ENCODE results near the gene BEST3. TPM values are rescaled to one million over a fixed set of nuclear protein-coding genes. Genes with fewer than 3 reads are reported as not detected.

Gene BEST3
- total and polyA plus RNA-seq, 2 donors (not counting 3 experiments of a cell fraction or from before 2014, with no cell fraction given) = 0.12 to 0.18 TPM

DNA sequence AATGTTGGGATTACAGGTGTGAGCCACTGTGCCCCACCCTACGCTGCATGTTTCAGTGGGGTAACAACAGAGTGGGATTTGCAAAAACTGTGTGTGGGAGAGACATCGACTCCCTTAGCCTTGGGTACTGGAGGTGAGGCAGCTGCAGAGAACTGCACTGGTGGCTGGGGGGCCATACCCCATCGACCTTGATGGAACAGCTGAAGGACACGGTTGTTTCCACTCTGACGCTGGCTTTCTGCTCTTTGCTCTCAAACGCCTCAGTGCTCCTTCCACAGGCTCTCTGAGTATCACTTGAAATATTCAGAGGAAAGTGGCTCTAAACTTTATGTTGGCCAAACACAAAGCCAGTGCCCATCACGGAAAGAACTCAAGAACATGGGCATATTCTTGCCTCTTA lies 57.6 kb downstream of the BEST3 start:
- Histone ChIP-seq H3K9me1 (replicated peaks; ENCODE audit: control insufficient read depth, extremely low read depth, insufficient read depth, low read length) (no peaks in the 10 kb centered on the region), H2AFZ (ENCODE audit: low read depth, low read length) (no peak overlapping the region), H3K9ac (replicated peaks; ENCODE audit: extremely low read depth, insufficient read depth, low read length) (no peak overlapping the region), H3K9me3 (replicated peaks; ENCODE audit: control insufficient read depth, insufficient read depth, low read length) (no peaks in the 10 kb centered on the region), H4K20me1 (replicated peaks; ENCODE audit: control insufficient read depth, extremely low read depth, insufficient read depth, low read length) (no peaks in the 10 kb centered on the region), H3K4me1 (ENCODE audit: control insufficient read depth, extremely low read depth, insufficient read depth, low read length) (no peaks in the 10 kb centered on the region), H3K4me3 (replicated peaks in 1 of 3; ENCODE audit: insufficient read depth in 1 of 3, low read depth in 1 of 3, low read length in 3 of 3) (no peak overlapping the region), H3K27ac (ENCODE audit: insufficient read depth, low read depth, low read length) (no peak overlapping the region), H3K36me3 (ENCODE audit: control insufficient read depth in 2 of 2, extremely low read depth in 1 of 2, insufficient read depth in 2 of 2, low read length in 2 of 2) (no peaks in the 10 kb centered on the region), H3K4me2 (ENCODE audit: insufficient read depth, low read length) (no peak overlapping the region), H3K79me2 (ENCODE audit: control insufficient read depth, insufficient read depth, low read length) (no peaks in the 10 kb centered on the region), H3K27me3 (ENCODE audit: control insufficient read depth in 2 of 2, insufficient read depth in 2 of 2, low read length in 2 of 2) (no peaks in the 10 kb centered on the region)
- DNase-seq (ENCODE audit: low read depth, low spot score) (no peak), FAIRE-seq (no peak)
- dilution Hi-C loops (cut with MboI; ENCODE audit: extremely low pct_ligation_motif_present, low sequenced_read_pairs) (no loop called here), intact Hi-C loops (cut with micrococcal nuclease) (no loop called here)
- ChIA-PET POLR2A (no interaction called here), CTCF (interaction anchor here (3.8 to 6.7 kb wide), 3 partner anchors 9 to 284 kb away, joined by 24 to 133 read pairs (median 37); no protein-coding TSS in a partner anchor)
- TF ChIP-seq MYC (IDR thresholded peaks at IDR 0.05; ENCODE audit: low read depth, low read length) (no peak), POLR2AphosphoS5 (IDR thresholded peaks at IDR 0.05; ENCODE audit: insufficient read depth, low read depth, low read length) (no peak), EZH2 (IDR thresholded peaks at IDR 0.05; ENCODE audit: borderline replicate concordance, low read depth, low read length, severe bottlenecking) (no peak)
- TF ChIP-seq, protein P1, sequence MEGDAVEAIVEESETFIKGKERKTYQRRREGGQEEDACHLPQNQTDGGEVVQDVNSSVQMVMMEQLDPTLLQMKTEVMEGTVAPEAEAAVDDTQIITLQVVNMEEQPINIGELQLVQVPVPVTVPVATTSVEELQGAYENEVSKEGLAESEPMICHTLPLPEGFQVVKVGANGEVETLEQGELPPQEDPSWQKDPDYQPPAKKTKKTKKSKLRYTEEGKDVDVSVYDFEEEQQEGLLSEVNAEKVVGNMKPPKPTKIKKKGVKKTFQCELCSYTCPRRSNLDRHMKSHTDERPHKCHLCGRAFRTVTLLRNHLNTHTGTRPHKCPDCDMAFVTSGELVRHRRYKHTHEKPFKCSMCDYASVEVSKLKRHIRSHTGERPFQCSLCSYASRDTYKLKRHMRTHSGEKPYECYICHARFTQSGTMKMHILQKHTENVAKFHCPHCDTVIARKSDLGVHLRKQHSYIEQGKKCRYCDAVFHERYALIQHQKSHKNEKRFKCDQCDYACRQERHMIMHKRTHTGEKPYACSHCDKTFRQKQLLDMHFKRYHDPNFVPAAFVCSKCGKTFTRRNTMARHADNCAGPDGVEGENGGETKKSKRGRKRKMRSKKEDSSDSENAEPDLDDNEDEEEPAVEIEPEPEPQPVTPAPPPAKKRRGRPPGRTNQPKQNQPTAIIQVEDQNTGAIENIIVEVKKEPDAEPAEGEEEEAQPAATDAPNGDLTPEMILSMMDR (IDR thresholded peaks at IDR 0.05; ENCODE audit: extremely low read depth in 1 of 2, insufficient read depth in 1 of 2, low read depth in 1 of 2, low read length in 2 of 2) = no peak
- TF ChIP-seq, protein P2, sequence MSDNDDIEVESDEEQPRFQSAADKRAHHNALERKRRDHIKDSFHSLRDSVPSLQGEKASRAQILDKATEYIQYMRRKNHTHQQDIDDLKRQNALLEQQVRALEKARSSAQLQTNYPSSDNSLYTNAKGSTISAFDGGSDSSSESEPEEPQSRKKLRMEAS (IDR thresholded peaks at IDR 0.05; ENCODE audit: insufficient read depth, insufficient read length) = no peak
- BruUV-seq (replicated peaks) = no TSS peak
